HG02885 (cell line): ENCODE data around the gene PROZ.

Source experiments
- ATAC-seq: cut with Tn5 transposase; IDR thresholded peaks from one replicate; pipeline ENCODE4 v1.9.1; 2021; ENCODE audit warnings: mild to moderate bottlenecking; ENCODE audit not compliant: unreplicated experiment, poor library complexity

Gene PROZ

DNA sequence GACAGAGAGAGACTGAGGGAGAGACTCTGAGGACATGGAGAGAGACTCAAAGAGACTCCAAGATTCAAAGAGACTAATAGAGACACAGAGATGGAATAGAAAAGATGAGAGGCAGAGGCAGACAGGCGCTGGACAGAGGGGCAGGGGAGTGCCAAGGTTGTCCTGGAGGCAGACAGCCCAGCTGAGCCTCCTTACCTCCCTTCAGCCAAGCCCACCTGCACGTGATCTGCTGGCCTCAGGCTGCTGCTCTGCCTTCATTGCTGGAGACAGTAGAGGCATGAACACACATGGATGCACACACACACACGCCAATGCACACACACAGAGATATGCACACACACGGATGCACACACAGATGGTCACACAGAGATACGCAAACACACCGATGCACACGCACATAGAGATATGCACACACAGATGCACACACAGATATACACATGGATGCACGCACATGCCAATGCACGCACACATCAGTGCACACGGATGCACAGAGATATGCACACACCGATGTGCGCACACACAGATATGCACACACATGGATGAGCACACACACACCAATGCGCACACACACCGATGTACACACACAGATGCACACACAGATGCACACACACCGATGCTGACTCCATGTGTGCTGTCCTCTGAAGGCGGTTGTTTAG is 39.2 kb upstream of the PROZ start:
- ATAC-seq = no peak

DNA sequence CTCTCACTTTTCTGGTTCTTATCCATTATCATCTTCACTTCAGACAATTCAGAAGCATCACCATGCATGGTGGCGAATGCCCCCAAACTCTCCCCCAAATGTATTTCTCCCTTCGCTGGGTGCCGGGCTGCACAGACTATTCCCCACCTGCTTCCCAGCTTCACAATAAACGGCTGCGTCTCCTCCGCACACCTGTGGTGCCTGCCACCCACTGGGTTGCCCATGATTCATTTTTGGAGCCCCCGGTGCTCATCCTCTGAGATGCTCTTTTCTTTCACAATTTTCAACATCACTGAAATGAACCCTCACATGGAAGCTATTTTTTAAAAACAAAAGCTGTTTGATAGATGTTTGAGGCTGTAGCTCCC is 38.6 kb upstream of the PROZ start:
- ATAC-seq = no peak

DNA sequence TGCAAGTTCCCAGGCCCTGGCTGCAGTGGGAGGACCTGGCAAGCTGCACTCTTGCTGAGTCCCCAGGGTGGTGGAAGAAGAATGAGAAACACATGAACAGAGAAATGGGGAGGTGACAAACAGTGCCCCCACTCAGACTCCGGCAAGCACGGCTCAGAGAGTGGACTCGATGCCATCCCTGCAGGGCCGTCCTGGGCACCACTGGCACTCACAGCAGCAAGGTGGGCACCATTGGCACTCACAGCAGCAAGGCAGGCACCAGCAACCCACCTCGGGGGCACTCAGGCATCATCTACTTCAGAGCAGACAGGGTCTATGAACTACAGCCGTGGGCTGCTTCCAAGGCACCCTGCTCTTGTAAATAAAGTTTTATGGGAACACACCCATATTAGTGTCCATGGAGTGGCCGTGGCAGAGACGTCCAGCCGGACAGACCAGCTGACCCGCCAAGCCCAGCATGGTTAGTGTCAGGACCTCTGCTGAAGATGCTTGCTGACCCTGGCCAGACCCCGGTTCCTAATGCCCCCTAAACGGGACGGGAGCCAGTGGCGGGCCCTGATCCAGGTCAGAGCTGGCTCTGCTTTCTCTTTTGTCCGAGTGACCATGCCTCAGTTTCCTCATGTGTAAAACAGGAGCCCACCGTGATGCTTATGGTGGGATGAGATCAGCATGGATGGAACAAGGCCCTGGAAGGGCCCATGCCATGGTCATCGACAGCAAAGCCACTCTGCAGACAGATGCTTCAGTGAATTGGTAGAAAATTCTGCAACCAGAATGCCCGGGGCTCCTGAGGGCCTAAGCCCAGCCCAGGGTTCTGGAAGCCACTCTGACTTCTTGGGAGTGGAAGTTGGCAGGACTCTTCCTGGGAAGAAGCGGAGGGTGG is 37.9 kb upstream of the PROZ start:
- no peak for ATAC-seq

DNA sequence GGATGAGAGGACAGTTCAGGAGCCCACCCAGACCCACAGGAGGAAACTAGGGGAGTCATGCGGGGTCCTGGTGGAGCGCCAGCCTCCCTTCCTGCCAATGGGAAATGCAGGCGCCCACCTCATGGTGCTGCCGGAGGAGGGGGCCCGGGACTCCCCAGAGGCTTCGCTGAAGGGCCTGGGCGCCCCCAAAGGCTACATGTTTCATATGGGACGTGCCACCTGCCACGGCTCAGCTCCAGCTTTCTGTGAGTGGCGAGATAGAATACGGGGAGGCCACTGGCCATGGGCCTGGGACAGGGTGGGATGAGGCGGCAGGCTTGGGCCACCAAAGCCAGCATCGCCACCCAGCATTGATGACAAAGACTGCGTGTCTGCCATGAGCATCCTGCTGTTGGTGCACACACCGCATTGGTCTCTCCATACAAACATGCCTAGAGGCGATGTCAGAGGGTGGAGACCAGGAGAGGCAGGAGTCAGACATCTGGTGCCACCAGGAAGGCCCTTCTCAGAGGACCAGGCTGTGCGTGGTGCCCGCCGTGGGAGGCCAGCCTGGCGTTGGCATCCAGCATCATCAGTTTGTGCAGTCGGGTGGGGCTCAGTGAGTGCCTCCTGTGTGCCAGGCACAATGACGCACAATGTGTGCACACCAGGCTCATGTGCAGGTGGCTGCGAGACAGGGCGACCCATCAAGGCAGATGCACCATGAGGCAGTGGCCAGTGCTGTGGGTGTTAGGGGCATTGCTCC is 37.1 kb upstream of the PROZ start:
- ATAC-seq = no peak

GRCh38 chr13:113121928-113122471 is 36.4 kb upstream of the PROZ start:
- no peak for ATAC-seq

GRCh38 chr13:113122550-113123225 is 35.8 kb upstream of the PROZ start, which contains the start of gene F10:
Gene F10 (plus strand): TSS chr13:113122799. CDS start chr13:113122856, 57 bp downstream.
- ATAC-seq = no peak

DNA sequence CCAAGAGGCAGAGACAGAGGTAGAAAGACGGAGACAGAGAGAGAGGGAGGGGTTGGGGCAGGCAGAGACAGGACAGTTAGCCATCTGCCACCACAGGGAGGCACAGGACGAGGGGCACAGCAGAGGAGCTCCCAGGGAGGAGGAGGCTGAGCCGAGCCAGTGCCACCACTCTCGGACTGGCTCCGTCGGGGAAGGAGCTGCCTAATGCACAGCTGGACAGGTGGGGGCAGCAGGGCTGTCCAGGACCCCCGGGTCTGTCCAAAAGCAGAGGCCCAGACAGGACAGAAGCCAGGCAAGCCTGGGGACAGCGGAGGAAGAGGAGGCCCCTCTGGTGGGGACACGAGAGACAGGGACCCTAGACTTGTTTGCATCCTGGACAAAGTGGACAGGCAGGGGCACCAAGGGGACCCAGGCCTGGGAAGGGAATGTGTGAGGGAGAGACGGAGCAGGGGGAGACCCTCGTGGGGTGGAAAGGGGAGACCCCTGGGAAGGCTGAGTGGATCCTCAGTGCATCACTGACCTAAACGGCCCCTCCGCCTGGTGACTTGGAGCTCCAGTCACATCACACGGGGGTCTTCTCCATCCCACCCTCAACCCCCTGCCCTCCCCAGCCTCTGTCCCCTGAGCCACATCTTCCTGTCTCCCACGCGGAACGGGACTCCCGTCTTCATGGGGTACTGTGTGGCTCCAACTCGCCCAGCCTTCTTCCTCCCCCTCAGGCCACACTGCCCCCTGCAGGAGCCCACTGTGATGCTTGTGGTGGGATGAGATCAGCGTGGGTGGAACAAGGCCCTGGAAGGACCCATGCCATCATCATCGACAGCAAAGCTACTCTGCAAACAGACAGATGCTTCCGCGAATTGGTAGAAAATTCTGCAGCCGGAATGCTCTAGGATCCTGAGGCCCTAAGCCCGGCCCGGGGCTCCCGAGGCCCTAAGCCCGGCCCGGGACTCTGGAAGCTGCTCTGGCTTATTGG is 34.9 kb upstream of the PROZ start:
- no peak for ATAC-seq

GRCh38 chr13:113124211-113124970 is 34.1 kb upstream of the PROZ start:
- no peak for ATAC-seq

- no peak for ATAC-seq
Measured at GRCh38 chr13:113125506-113126264, 32.8 kb upstream of the PROZ start.

GRCh38 chr13:113126265-113127150 is 31.9 kb upstream of the PROZ start:
- ATAC-seq = no peak

GRCh38 chr13:113129480-113129879 is 29.0 kb upstream of the PROZ start:
- ATAC-seq = no peak

- no peak for ATAC-seq
Measured at GRCh38 chr13:113129921-113130750, 28.3 kb upstream of the PROZ start.

- ATAC-seq = no peak
Measured at GRCh38 chr13:113135281-113135760, 23.1 kb upstream of the PROZ start.

DNA sequence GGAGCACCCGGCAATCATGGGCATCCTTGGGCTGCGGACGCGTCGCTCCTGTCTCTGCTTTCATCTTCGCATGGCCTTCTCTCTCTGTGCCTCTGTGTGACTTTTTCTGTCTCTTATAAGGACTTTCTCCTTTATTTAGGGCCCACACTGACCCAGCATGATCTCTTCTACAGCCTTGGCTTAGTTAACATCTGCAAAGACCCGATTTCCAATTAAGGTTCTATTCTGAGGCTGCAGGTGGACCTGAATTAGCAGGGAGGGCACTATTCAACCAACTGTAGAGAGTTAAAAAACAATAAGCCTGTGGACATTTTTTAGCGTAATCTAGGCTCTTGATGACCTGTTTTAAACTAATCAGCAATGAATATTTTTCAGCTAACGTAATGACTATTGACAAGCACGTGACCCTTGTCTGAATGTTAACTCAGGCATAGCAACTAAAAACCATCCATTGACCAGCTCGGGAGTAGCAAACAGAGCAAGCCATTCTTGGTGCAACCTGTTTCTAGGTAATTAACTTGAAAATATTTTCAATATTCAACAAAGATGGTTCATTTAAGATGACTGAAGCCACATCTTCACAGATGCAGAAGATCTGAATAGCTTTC is 20.7 kb upstream of the PROZ start:
- ATAC-seq = no peak
